HG03045 (cell line): ENCODE measurements around the gene SLC16A13.
"Not testable (repeated sequence)": the region's sequence is repeated elsewhere in the genome, so short reads cannot be mapped to it uniquely, and the experiment has no call there.

Experiments used
- ATAC-seq: cut with Tn5 transposase; IDR thresholded peaks from one replicate; pipeline ENCODE4 v1.9.1; 2021; ENCODE audit warnings: mild to moderate bottlenecking, moderate library complexity; ENCODE audit not compliant: unreplicated experiment

Gene SLC16A13

GRCh38 chr17:7026471-7027115, 9.2 kb upstream of the SLC16A13 start:
- ATAC-seq = no peak

GRCh38 chr17:7027335-7027734, 8.5 kb upstream of the SLC16A13 start:
- ATAC-seq = no peak

GRCh38 chr17:7029096-7029495, 6.7 kb upstream of the SLC16A13 start:
- ATAC-seq = no peak

DNA sequence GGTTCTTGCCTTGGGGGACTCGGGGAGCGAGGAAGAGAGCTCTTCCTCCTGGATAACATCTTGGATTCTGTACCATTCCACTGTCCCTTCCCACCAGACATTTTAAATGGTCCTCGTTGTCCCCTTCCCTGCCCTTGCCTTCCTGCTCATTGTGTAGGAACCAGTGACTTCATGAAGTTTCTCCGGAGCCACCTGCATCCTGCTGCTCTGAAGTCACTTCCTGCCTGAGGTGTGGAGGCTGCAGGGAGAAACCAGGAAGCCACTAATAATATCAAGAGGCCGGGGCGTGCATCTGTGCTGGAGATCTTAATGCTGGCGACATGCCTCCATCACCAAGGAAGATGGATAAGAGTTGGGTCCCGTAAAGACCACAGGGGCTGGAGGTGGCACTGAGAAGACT, 6.2 kb upstream of the SLC16A13 start:
- ATAC-seq = no peak

GRCh38 chr17:7034955-7035590, 742 bp upstream of the SLC16A13 start:
- peak; percentile 7 for ATAC-seq

- no peak for ATAC-seq
These were observed 2.4 kb downstream of the SLC16A13 start for GRCh38 chr17:7038025-7038862.

GRCh38 chr17:7039832-7040231, 4.0 kb downstream of the SLC16A13 start:
- no peak for ATAC-seq

DNA sequence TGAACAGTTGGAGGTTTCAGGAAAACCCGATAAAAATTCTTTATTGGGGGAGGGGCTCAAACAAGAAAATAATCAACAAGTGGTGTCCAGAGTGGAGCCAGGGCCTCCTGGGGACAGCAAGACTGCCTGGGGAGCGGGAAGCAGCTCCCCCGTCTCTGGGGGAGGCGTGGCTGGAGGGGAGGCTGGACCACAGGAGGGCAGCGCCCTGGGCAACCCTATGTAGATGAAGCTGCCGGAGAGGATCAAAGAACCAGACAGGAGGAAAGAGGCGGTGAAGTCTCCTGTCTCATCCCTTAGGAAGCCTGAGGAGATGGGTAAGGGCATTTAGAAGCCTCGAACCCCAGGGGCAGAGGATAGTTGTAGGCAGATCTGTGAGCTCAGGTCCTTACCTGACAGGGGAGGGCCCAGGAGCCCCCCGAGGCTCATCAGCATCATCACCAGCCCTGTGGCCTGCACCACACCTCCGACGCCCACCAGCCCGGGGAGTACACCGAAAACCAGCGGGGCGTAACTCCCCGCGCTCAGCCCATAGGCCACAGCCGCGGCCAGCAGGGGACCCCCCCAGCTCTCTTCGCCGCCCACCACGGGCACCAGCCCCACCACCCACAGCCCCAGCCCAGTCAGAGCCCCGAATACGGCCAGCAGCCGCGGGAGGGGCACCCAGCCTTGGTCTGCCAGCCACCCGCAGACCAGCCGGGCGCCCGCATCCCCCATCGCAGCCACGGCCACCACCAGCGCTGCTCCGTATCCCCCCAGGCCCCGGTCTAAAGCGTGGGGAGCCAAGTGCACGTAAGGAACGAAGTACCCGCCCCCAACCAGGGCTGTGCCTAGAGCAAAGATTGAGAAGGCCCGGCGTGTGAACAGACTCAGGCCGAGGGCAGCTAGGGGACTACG, 6.0 kb downstream of the SLC16A13 start:
- no peak for ATAC-seq

DNA sequence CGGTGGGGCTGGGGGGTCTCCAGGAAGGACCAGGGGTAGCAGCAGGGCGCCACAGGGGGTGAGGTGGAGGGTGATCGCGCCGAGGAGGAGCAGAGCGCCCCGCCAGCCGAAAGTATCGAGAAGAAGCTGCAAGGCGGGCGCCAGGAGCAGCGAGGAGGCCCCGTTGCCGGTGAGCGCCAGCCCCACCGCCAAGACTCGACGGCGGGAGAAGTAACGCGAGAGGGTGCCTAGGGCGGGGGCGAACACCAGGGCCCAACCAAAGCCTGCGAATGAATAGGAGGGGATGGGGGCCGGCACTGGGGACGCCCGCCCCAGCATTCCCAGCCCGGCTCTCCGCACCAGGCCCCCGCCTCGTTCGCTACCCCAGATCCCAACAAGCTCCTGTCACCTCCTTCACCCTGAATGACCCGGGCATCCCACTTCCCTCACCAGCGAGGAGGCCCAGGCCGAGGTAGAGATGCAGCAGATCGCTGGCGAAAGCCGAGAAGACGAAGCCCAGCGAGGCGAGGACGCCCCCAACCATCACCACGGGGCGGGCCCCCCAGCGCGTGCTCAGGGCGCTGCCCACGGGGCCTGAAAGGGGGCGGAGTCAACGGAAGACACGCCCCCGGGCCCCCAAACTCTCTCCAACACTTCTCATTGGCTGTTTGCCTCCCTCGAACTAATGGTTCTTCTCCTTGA, 6.8 kb downstream of the SLC16A13 start:
- ATAC-seq = no peak

DNA sequence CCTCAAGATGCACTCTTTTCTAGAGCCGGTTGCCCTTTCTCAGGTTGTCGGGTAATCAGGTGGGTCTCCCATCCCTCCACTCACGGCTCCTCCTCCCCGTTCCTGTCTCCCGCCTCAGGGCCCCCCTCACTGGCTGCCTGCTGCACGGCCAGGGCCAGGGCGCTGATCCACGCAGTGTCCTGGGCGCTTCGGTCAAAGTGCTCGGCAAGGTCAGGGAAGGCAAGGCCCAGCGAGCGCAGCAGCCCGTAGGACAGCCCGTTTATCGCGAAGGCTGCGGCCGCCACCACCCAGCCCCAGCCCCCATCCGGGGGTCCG, 7.3 kb downstream of the SLC16A13 start:
- no peak for ATAC-seq

DNA sequence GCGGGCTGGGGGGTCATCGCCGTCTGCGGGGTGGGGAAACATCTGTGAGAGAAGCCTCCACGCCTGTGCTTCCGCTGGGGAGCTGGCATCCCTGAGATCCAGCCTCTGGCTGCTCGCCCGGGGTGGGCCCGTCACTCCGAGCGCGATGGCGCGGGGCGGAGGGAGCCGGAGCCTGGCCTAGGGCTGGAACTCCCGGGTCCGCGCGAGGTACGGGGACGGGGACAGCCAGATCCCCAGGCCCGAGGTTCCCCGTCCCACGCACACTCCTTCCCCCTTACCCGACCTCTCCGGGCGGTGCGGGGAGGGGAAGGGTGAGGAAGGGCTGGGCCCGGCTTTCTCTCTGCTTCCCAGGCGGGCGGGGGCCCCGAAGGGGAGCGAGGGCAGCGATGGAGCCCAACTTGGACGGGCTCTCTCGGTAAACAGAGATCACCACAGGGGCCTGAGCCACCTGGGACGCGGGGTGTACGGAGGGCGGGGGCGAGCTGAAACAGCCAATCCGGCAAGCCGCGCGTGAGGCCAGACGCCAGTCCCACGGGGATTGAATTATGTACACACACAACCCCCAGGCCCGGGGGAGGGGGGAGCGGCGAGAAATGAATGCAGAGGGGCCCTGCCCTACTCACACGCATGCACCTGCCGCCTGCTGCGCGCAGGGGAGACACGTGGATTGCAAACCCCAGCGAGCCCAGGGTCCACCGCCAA, 7.8 kb downstream of the SLC16A13 start, which contains the start of gene SLC16A11:
SLC16A11 (minus strand) TSS at position 596 of the 702 bp plus-strand sequence; CDS start at position 17, 579 bp downstream.
- ATAC-seq = no peak

- no peak for ATAC-seq
These were observed 9.8 kb downstream of the SLC16A13 start for GRCh38 chr17:7045492-7046126.

- ATAC-seq = no peak
These were observed 10.4 kb downstream of the SLC16A13 start for GRCh38 chr17:7046127-7046724.

GRCh38 chr17:7046725-7047397, 11.0 kb downstream of the SLC16A13 start:
- not testable (repeated sequence) for ATAC-seq

DNA sequence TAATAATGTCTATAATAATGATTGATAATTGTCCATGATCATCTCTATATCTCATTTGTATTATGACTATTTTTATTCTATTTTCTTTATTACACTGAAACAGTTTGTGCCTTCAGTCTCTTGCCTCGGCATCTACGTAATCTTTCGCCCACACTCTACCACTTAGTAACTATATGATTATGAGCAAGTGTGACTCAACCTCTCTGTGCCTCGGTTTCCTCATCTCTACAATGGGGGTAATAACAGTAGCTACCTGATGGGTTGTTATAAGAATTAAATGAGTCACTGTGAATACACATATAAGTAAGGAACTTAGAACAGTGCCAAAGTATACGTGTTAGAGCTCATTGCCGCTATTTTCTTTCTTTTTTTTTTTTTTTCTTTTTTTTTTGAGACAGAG, 11.8 kb downstream of the SLC16A13 start:
- no peak for ATAC-seq

DNA sequence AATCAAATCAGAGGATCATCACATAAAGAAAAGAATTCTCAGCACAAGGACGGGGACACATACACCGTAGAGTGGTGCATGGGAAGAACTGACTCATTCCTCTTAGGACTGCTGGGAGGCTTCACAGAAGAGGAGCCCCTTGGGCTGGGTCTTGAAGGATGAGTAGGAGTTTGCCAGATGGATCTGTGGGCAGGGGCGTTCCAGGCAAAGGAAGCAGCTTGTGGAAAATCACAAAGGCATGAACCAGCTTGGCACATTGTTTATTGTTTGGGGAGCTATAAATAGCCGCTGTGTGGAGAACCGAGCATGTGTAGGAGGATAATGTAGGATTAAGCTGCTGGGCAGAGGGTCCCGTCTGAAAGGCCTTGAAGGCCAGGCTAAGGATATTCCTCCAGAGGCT, 13.2 kb downstream of the SLC16A13 start:
- ATAC-seq = no peak

- ATAC-seq = not testable (repeated sequence)
These were observed 14.8 kb downstream of the SLC16A13 start for GRCh38 chr17:7050583-7050982.

DNA sequence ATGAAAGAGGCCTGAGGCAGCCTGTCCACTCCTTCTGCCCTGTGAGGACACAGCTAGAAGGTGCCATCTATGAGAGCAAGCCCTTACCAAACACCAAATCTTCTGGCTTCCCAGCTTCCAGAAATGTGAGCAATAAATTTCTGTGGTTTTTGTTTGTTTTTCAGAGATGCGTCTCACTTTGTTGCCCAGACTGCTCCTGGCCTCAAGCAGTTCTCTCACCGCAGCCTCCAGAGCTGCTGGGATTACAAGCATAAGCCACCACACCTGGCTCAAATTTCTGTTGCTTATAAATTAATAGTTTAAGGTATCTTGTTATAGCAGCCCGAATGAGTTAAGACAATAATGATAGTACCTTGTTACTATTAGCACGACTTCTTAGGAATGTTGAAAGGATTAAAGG, 20.6 kb downstream of the SLC16A13 start:
- no peak for ATAC-seq
